Muscle layer of colon (tissue), 2 donors: Measurements from ENCODE around the gene ACTL6B.

Experiments
- H3K27ac ChIP-seq: one replicate; pipeline ENCODE4 v1.7.0; 2013; ENCODE audit warnings: low read depth, mild to moderate bottlenecking, low read length, moderate library complexity
- H3K27me3 ChIP-seq, 2 donors: one replicate each; pipeline ENCODE4 v1.7.0; 2013; ENCODE audit warnings: low read length in 2 of 2, mild to moderate bottlenecking in 2 of 2; ENCODE audit not compliant: insufficient read depth in 2 of 2, control insufficient read depth in 1 of 2
- H3K36me3 ChIP-seq: one replicate; pipeline ENCODE4 v1.7.0; 2013; ENCODE audit warnings: mild to moderate bottlenecking, low read length; ENCODE audit not compliant: insufficient read depth
- H3K4me1 ChIP-seq: one replicate; pipeline ENCODE4 v1.7.0; 2013; ENCODE audit warnings: mild to moderate bottlenecking, low read length; ENCODE audit not compliant: insufficient read depth
- H3K4me3 ChIP-seq, 2 donors: one replicate each; pipeline ENCODE4 v1.7.0; 2013; ENCODE audit warnings: low read length in 2 of 2, low read depth in 1 of 2, mild to moderate bottlenecking in 1 of 2, moderate library complexity in 1 of 2
- H3K9ac ChIP-seq: one replicate; pipeline ENCODE4 v1.7.0; 2013; ENCODE audit warnings: low read length
- H3K9me3 ChIP-seq: one replicate; pipeline ENCODE4 v1.7.0; 2013; ENCODE audit warnings: mild to moderate bottlenecking, low read length
- donor health status: abdominal sarcoma.
- donor health status: Adenocarcinoma of cecum.

Gene ACTL6B

GRCh38 chr7:100682228-100682741 is 26.0 kb upstream of the ACTL6B start:
- Histone ChIP-seq H3K4me1 (no peaks in the 10 kb centered on the region), H3K27ac (no peak overlapping the region), H3K4me3 (peak overlapping the region in 1 of 2 donors; percentile 13), H3K36me3 (peaks cover 73% of the 10 kb centered on the region), H3K9ac (no peak overlapping the region), H3K27me3 (no peaks in the 10 kb centered on the region), H3K9me3 (no peaks in the 10 kb centered on the region)

GRCh38 chr7:100681491-100682227 is 25.4 kb upstream of the ACTL6B start:
- H3K9me3 ChIP-seq, result no peaks in the 10 kb centered on the region
- no peak overlapping the region for H3K27ac ChIP-seq
- H3K9ac ChIP-seq, result no peak overlapping the region
- peaks cover 73% of the 10 kb centered on the region for H3K36me3 ChIP-seq
- H3K27me3 ChIP-seq, result no peaks in the 10 kb centered on the region
- peaks cover 3% of the 10 kb centered on the region for H3K4me1 ChIP-seq
- H3K4me3 ChIP-seq, result peak overlapping the region in 1 of 2 donors; percentile 13

- peaks cover 8% of the 10 kb centered on the region for H3K4me1 ChIP-seq
- no peak overlapping the region for H3K4me3 ChIP-seq
- H3K36me3 ChIP-seq, result peaks cover 67% of the 10 kb centered on the region
- H3K9ac ChIP-seq, result no peak overlapping the region
- no peaks in the 10 kb centered on the region for H3K27me3 ChIP-seq
- H3K9me3 ChIP-seq, result no peaks in the 10 kb centered on the region
- peak overlapping the region; percentile 24 for H3K27ac ChIP-seq
Measured at GRCh38 chr7:100680576-100681271, 24.5 kb upstream of the ACTL6B start.

- peaks cover 8% of the 10 kb centered on the region for H3K4me1 ChIP-seq
- H3K27me3 ChIP-seq, result no peaks in the 10 kb centered on the region
- peak overlapping the region; percentile 24 for H3K27ac ChIP-seq
- H3K36me3 ChIP-seq, result peaks cover 61% of the 10 kb centered on the region
- no peak overlapping the region for H3K9ac ChIP-seq
- no peak overlapping the region for H3K4me3 ChIP-seq
- no peaks in the 10 kb centered on the region for H3K9me3 ChIP-seq
Measured at GRCh38 chr7:100679927-100680575, 23.8 kb upstream of the ACTL6B start.

- Histone ChIP-seq H3K9me3 (no peaks in the 10 kb centered on the region), H3K4me1 (peaks cover 8% of the 10 kb centered on the region), H3K9ac (no peak overlapping the region), H3K27me3 (no peaks in the 10 kb centered on the region), H3K27ac (no peak overlapping the region), H3K4me3 (no peak overlapping the region), H3K36me3 (peaks cover 53% of the 10 kb centered on the region)
Measured at GRCh38 chr7:100679129-100679926, 23.1 kb upstream of the ACTL6B start.

GRCh38 chr7:100678291-100678984 is 22.2 kb upstream of the ACTL6B start:
- Histone ChIP-seq H3K4me1 (peaks cover 8% of the 10 kb centered on the region), H3K9me3 (no peaks in the 10 kb centered on the region), H3K9ac (no peak overlapping the region), H3K4me3 (no peak overlapping the region), H3K27me3 (no peaks in the 10 kb centered on the region), H3K27ac (no peak overlapping the region), H3K36me3 (peaks cover 49% of the 10 kb centered on the region)

GRCh38 chr7:100677308-100678267 is 21.3 kb upstream of the ACTL6B start:
- Histone ChIP-seq H3K4me1 (peaks cover 8% of the 10 kb centered on the region), H3K9me3 (no peaks in the 10 kb centered on the region), H3K27ac (no peak overlapping the region), H3K4me3 (no peak overlapping the region), H3K27me3 (no peaks in the 10 kb centered on the region), H3K9ac (no peak overlapping the region), H3K36me3 (peaks cover 42% of the 10 kb centered on the region)

GRCh38 chr7:100676501-100677306 is 20.5 kb upstream of the ACTL6B start:
- H3K9ac ChIP-seq, result no peak overlapping the region
- H3K4me1 ChIP-seq, result peaks cover 8% of the 10 kb centered on the region
- H3K36me3 ChIP-seq, result peaks cover 33% of the 10 kb centered on the region
- H3K27ac ChIP-seq, result peak overlapping the region; percentile 98
- H3K27me3 ChIP-seq, result no peaks in the 10 kb centered on the region
- H3K9me3 ChIP-seq, result no peaks in the 10 kb centered on the region
- H3K4me3 ChIP-seq, result peak overlapping the region; percentile 28 to 40

GRCh38 chr7:100675581-100676350 is 19.5 kb upstream of the ACTL6B start:
- Histone ChIP-seq H3K36me3 (peaks cover 30% of the 10 kb centered on the region), H3K4me3 (peak overlapping the region; percentile 40 to 83), H3K9me3 (no peaks in the 10 kb centered on the region), H3K27ac (peak overlapping the region; percentile 98), H3K4me1 (peaks cover 8% of the 10 kb centered on the region), H3K27me3 (no peaks in the 10 kb centered on the region), H3K9ac (no peak overlapping the region)
